Urothelium cell line (cell line): ENCODE results near the gene CHST7.
A peak's percentile ranks its signal among the peaks of the same experiment; 100 is the strongest.

ENCODE experiments used
- DNase-seq: peaks from one replicate; pipeline ENCODE4 v3.0.0; 2011; ENCODE audit warnings: low spot score, mixed read lengths
- FAIRE-seq: peaks from 2 replicates; lab custom pipeline; 2011; peaks lifted over from hg19 to GRCh38; lab: Jason Lieb, UNC

Gene CHST7

DNA sequence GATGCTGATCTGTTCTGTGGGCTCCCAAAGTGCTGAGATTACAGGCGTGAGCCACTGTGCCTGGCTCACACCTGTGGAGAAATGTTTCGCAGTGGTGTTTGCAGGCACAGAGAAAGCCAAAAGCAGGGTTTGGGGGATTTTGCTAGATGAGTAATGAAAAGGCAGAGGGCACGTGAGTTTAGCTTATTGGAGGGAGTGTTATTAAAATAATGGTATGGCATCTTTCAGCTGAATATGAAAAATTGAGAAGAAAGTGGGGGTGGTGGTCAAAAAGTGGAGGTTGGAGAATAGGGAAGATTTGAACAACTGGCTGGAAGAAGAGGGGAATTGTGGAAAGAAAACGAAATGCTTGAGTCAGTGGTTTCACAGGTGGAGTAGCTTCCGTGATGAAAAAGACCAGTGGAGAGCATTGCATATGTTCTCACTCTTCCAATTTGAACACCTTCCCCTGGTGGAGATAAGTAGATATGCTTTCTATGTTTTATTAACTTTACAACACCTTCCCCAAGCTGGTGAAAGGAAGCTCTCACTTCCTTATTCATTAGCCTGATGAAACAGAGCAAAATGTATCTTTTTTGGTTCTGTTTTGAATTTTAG, 1.1 kb upstream of the CHST7 start:
- no peak for DNase-seq
- FAIRE-seq: no peak

DNA sequence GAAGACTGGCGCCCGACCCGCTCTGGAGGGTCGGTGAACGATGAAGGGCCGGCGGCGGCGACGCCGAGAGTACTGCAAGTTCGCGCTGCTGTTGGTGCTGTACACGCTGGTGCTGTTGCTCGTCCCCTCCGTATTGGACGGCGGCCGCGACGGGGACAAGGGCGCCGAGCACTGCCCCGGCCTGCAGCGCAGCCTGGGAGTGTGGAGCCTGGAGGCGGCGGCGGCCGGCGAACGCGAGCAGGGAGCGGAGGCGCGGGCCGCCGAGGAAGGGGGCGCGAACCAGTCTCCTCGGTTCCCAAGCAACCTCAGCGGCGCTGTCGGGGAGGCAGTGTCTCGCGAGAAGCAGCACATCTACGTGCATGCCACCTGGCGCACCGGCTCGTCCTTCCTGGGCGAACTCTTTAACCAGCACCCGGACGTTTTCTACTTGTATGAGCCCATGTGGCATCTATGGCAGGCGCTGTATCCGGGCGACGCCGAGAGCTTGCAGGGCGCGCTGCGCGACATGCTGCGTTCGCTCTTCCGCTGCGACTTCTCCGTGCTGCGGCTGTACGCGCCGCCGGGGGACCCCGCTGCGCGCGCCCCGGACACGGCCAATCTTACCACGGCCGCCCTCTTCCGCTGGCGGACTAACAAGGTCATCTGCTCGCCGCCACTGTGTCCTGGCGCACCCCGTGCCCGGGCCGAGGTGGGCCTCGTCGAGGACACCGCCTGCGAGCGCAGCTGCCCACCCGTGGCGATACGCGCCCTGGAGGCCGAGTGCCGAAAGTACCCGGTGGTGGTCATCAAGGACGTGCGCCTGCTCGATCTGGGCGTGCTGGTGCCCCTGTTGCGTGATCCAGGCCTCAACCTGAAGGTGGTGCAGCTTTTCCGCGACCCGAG, 568 bp downstream of the CHST7 start:
- no peak for FAIRE-seq
- no peak for DNase-seq

DNA sequence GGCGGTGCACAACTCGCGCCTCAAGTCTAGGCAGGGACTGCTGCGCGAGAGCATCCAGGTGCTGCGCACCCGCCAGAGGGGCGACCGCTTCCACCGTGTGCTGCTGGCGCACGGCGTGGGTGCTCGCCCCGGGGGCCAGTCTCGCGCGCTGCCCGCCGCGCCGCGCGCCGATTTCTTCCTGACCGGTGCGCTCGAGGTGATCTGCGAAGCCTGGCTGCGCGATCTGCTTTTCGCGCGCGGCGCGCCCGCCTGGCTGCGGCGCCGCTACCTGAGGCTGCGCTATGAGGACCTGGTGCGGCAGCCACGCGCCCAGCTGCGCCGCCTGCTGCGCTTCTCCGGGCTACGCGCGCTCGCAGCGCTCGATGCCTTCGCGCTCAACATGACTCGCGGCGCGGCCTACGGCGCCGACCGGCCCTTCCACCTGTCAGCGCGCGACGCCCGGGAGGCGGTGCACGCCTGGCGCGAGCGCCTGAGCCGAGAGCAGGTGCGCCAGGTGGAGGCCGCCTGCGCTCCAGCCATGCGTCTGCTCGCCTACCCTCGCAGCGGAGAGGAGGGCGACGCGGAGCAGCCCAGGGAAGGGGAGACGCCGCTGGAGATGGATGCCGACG, 1.3 kb downstream of the CHST7 start:
- no peak for DNase-seq
- FAIRE-seq: no peak

DNA sequence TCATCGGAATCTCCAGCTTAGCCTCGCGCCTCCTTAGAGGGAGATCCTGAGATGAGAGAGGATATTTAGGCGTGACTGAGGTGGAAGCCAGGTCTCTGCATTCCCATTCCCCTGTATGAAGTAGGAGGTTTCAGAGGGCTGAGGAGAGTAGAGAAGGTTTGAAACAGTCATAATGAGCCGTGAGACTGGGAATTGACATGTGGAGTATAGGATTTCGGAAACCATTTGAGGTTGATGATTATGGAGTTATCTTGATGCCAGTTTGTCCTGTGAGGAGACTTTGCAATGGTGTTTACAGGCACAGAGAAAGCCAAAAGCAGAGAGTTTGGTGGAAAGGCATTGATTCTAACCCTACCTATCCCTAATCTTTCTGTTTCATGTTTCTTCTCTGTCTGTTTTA, 2.0 kb downstream of the CHST7 start:
- FAIRE-seq (no peak), DNase-seq (no peak)

DNA sequence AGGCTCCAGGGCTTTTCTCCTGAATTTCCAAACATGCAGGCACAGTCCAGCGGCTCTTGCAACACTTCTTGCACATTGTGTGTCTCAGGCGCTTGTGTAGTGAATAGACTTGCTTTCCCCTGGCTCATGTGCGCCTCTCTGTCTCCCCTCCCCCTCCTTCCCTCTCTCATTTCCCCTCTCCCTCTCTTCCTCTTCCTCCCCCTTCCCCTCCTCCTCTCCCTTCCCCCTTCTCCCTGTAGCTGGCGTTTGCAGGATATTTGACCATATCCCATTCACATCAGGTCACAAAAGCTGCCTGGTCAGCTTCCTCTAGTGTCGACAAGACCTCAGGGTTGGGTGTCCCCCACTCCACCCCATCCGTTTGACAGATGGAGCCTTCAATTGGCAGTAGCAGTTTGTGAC, 2.4 kb downstream of the CHST7 start:
- FAIRE-seq (no peak), DNase-seq (no peak)

DNA sequence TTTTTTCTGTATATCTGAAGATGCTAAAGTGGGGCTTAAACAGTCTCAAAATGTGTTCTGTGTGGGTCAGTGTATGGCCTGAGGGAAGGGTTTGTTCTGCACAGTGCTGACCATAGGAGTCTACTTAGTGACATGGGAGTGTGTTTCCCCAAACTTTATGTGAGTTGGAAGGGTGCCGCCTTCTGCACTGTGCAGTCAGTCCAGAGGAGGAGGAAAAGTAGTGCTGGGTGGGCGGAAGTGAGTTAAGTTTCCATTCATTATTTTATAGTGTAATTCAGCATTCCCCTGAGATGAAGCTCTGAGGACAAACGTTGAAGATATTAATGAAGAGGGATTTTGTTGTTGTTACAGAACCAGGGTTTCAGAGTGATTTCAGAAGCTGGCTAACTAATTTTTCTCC, 2.9 kb downstream of the CHST7 start:
- no peak for DNase-seq
- no peak for FAIRE-seq

DNA sequence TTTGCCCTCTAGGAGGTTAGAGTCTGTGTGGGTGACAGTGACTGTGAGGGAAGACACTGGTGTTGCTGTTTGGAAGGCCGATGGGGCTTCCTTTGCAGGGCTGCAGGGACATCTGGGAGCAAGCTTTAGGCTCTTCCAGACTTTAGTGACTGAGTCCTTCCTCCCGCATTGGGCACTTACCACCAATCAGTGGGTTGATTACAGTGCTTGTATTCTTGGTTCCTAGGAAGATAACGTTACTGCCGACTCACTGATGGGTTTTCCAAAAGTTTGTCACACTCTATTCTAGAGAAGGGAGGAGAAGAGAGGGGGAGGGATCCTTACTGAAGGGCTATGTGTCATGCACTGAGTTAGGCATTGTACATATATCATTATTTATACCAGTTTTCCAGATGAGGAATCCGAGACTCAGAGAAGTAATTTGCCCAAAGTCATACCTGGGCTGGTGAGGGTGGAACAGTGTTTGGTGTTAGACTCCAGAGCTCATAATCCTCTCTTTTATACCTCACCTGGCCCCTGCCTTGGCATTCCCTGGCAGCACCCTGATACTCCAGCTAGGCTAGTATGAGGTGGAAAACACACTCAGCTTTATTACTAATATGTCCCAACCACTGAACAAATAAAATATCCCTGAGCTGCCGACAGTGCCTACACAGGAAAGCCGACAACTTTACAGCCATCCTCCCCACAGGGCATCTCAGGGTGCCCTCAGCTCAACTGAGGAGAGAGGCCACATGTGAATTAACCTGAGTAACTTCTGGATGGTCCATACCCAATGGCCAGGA, 3.8 kb downstream of the CHST7 start:
- DNase-seq (no peak), FAIRE-seq (no peak)

DNA sequence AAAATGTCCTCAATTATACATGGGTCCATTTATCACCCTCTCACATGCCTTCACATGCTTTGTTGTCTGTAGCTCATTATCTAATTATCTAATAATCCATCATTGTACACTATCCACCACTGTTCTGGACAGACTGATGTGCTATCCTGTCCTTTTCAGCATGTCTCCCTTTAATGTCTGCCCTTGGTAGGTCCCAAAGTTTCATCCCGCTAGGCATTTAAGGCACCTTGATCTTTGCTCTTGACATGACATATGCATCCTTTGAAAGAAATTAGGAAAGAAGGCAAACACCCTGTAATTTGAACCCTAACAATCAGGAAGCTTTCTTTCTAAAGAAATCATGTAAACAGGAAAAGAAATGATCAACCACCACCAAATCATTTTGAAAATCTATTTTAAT, 5.7 kb downstream of the CHST7 start:
- no peak for FAIRE-seq

DNA sequence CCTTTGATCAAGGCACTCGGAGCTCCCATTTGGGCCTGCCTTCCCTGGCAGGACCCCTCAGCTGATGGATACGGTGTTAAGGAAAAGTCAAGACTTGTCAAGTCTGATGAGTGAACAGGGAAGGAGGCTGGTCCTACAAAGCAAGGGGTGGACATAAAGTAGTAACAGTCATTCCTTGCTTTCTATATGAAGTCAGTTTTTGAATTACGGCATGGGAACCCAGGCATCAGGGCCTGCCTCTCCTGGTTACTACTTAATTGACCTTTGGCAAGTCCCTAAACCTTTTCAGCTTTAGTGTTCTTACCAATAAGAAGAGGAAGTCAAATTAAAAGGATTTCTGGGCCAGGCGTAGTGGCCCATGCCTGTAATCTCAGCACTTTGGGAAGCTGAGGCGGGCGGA, 7.0 kb downstream of the CHST7 start:
- no peak for FAIRE-seq

More for the DNA sequence above, 5.7 kb downstream of the CHST7 start:
- no peak for DNase-seq

DNA sequence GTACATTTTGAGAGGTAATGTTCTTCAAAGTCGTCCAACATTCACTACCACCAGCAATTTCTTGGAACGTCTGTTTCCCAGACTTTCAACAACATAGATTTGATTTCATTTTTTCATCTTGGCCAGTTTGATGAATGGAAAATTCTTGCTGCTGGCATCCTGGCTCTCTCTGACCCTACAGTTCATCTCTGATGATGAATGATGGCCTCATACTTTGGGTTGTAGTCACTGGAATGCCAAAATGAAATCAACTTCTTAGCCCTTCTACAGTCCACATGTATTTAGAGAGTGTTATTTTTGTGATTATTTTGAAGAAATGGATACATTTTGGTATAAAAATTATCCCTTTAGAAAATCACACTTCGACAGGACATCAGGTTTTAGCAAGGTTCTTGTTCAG, 8.8 kb downstream of the CHST7 start:
- no peak for FAIRE-seq

More for the DNA sequence above, 7.0 kb downstream of the CHST7 start:
- DNase-seq: no peak

DNA sequence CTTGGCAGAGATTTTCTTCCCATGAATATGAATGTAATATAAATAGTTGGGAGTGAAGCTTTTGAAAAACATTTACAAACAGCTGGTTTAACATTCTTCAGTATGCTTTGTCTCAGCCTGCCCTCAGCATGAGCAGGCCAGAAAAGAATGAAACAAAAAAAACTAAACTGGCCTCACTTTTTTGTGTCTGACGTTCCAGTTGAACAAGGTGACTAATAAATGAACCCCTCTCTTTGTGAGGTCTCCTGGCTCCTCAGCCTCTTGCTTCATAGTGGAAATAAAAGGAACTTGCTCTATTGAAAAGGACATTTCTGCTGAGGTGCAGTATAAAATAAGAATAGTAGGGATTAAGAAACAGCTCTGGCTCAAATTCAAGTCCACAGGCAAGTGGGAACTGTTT, 9.4 kb downstream of the CHST7 start:
- FAIRE-seq: no peak

More for the DNA sequence above, 8.8 kb downstream of the CHST7 start:
- DNase-seq: peak; percentile 35

DNA sequence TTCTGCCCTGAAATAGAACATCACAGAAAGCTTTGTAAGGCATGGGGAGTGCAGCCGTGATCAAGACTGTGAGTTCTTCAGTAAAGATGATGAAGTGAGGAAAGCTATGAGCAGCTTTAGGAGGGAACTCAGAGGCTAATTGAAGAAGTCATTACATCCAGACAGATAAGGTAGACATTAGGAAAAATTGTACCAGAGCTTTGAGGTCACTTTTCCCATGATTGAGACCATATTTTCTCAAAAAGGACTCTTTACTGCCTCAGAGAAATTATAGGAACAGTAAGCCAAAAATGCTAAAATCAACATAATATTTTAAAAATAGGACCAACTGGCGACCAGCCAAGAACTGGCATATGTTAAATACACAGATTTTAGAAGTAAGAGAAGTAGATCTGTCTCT, 11.2 kb downstream of the CHST7 start:
- no peak for FAIRE-seq
- no peak for DNase-seq

More for the DNA sequence above, 9.4 kb downstream of the CHST7 start:
- no peak for DNase-seq

DNA sequence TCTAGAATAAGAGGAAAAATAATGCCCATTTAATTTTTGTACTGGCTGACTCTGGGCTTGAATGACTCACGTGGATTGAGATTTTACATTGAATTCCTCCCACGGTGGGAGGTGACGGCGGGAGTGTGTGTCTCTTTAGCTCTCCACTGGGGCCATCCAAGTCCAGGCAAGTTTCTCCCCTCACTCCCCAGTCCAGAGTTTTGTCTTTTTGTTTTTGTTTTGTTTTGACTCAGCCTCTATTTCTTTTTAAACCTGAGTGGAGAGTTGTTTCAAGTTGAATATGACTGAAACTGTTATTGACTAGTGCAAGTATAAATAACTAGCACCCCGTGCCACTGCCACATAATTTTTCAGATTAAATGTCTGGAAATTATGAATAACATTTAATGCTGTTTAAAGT, 13.6 kb downstream of the CHST7 start:
- DNase-seq (peak; percentile 31), FAIRE-seq (no peak)

DNA sequence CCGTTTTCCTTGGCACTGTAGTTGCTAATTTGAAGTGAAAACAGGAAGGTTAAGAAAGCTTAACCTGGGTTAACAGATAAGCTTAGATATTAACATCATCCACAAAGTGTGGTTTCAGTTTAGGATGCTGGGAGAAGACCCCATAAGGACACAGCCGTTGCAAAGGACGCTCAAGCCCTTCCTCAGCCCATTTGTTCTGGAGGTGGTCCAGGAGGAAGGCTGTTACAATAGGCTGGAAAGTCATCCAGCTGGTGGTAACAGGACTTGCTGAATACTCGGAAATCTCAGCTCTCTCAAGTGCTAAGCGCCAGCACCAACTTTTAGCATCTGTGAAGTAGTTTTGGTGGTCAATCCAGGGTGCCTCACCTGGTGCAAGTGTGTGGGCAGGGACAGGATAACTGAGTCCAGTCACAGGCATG, 14.2 kb downstream of the CHST7 start:
- DNase-seq: no peak
- FAIRE-seq: no peak

DNA sequence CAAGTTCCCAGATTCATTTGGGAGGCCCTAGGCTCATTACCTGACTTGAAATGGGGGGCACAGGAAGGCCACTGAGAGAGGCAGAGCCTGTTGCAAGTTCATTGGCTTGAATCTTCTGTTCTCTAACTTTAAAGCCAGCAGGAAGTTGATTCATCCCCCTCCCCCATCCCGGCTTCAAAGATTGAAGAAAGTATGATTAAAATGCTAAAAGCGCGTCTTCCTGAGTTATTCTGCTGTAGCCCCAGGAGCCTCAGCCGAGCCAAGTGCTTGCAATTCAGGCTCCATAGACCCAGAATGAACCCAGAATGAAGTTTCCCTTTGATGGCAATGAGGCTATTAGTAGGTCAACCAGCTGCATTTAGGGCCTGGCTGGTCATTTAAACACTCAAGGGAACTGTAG, 14.7 kb downstream of the CHST7 start:
- DNase-seq (peak; percentile 14), FAIRE-seq (no peak)

DNA sequence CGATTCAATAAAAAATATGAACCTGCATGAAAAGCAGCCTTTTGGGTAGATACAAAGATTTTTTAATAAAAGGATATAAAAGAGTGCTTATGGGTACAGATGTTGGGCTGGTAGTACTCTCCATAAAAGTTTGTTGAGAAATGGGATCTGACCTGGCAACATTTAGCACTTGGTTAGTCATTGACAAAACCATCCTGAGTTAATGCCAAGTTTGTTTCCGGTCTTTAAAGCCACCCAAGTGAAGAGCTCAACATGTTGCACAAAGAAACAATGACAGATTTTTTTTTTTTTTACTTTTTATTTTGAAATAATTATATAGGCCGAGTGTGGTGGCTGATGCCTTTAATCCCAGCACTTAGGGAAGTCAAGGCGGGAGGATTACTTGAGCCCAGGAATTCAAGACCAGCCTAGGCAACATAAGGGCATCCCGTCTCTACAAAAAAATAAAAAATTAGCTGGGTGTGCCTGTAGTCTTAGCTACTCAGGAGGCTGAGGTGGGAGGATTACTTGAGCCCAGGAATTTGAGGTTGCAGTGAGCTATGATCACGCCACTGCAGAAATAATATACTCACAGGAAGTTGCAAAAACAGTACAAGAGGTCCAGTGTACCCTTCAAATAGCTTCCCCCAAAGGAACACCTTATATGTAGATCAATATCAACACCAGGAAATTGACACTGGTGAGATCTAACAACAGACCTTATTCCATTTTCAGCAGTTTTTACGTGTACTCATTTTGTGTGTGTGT, 16.6 kb downstream of the CHST7 start:
- no peak for FAIRE-seq
- DNase-seq: peak; percentile 33

DNA sequence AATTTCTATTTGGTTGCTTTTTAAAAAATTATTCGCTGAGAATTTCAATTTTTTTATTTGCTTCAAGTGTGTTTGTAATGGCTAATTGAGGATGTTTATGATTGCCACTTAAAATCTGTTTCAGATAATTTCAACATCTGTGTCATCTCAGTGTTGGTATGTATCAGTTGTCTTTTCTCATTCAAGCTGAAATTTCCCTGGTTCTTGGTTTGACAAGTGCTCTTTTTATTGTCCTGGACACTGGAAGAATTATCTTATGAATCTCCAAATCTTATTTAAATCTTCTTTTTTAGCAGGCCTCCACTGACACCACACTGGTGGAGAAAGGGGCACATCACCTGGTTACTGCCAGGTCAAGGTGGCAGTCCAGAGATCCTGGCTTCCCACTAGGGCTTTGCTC, 21.5 kb downstream of the CHST7 start:
- DNase-seq (no peak), FAIRE-seq (no peak)

DNA sequence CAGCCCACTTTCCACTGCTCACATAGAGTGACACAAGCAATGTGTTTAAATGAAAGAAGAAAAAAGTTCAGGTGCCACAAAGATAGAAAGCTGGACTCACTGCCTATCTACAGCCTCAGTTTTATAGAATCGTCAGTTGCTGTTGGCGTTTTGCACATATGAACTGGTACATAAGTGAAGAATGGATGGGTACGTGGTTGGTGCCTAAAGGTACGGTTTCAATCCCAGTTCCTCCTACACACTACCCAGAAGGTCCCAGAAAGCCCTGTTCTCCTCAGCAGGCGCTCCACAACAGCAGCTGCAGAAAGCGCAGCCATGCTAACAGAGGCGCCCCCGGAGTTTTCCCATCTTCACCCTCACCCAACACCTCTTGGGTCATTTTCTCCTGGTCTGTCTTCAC, 23.6 kb downstream of the CHST7 start:
- DNase-seq (no peak), FAIRE-seq (no peak)

DNA sequence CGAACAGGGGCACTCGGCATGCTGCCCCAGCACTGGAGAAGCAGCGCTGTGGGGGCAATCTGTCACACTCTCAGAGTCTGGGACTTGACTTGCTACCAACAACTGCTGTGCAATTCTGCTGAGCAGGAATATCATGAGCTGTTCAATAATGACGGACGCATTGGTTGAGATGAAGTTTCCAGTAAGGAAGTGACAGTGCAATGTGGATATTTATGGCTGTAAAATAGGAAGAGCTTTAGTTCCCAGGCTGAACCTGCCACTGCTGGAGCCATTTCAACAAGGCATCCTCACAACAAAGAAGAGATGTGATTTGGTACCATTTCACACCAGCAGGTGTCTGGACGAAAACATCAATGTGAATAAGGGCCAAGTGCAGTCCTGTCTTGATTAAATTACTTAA, 24.2 kb downstream of the CHST7 start:
- no peak for FAIRE-seq
- no peak for DNase-seq

DNA sequence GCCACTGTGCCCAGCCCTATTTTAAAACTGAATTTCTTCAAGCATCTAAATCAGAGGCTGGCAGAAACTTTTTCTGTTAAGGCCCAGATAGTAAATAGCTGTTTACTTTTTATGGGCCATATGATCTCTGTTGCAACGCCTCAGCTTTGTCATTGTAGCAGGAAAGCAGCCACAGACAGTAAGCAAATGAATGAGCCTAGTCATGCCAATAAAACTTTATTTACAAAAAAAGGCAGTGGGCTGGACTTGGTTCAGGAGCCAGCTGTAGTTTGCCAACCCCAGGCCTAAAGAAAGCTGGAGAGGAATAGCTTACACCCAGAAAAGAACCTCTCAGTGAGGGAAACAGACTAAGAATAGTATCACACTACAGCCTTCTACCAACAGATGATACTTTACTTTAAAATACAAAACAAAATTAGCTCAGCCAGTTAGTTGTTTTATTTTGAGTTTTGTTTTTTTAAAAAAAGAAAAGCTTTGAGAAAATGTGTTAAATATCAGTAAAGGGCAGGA, 25.5 kb downstream of the CHST7 start:
- FAIRE-seq (no peak), DNase-seq (no peak)
